ENCODE measurements around the gene SLTM. TPM values are rescaled to one million over a fixed set of nuclear protein-coding genes. Genes with fewer than 3 reads are reported as not detected.
A peak's percentile ranks its signal among the peaks of the same experiment; 100 is the strongest.
"Not testable (repeated sequence)": the region's sequence is repeated elsewhere in the genome, so short reads cannot be mapped to it uniquely, and the experiment has no call there.

The SLTM gene
- total RNA-seq: 81.7 and 84.6 TPM in 2 replicates

DNA sequence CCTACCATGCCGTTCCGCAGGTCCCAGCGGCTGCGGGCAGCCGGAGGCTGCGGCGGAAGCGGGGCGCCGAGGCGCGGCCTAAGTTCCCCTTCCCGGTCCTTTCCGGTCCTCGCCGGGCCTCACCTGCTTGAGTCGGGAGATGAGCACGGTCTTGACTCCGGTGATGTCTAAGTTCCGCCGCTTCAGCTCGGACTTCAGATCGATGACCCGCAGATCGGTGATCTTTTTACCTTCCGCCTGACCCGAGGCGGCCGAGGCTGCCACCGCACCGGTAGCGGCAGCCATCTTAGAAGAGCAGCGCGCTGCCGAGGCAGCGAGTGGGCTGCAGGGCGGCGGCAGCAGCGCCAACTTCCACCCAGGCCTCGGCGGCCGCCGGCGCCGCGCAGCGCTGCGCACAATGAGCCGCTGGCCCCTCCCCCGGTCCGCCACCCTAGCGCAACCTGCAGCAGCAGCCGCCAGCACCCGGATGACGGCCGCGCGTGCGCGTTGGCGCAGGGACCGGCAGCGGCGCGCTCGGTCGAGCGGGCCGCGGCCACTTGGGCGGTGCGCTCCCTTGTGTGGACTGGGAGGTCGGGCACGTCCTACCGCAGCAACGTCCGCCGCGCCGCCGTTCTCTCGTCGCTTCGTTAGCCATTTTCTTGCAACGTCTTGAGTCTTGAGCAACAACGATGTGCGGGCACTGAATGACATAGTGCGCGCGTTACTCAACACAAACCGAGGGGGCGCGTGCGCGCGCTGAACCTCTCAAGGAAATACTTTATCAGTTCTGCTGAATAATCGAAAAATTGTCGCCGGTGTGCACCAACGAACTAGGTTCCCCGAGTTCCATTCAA, at the start of gene SLTM:
Gene SLTM (minus strand): TSS at position 399 of the 833 bp plus-strand sequence. CDS start 114 bp downstream, at position 285.
- peak; percentile 96 for DNase-seq

DNA sequence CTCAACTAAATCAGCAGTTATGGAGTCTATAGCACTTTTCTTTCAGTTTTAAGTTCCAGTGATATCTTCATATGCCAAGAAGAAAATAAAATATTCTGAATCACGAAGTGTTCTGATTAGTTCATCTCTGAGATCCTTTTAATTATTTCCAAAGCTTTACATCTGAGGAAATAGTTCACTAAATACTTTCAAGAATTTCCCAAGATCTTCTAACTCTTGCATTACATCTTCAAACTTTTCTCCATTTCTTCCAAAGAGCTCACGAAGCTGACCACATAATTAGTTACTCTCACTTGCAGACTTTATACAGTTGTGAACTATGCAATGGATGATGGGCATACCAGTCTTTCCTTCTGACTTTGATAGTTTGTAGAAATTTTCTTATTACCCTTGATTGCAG, 49.8 kb upstream of the SLTM start:
- DNase-seq: no peak

DNA sequence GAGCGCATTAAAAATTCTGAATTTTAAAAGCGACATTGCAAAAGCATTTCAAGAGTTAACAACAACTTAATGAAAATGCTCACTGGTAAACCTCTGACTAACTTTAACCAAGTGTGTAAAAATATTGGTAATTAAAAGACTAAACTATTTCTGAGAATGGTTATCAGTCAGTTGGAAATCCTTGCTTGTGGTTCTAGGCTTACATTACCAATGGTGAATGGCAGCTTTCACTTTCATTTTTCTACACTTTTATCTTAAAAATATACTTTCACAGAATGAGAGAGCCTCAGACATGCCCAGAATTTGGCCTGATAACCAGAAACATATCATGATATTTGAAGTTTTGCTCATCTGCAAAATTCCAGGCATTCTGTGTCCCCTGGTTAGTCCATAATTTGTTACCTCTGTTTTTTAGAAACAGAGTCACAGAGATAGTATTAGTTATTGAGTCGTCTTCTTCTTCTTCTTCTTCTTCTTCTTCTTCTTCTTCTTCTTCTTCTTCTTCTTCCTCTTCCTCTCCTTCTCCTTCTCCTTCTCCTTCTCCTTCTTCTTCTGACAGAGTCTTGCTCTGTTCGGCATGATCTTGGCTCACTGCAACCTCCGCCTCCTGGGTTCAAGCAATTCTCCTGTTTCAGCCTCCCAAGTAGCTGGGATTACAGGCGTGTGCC, 48.5 kb upstream of the SLTM start:
- DNase-seq: no peak

DNA sequence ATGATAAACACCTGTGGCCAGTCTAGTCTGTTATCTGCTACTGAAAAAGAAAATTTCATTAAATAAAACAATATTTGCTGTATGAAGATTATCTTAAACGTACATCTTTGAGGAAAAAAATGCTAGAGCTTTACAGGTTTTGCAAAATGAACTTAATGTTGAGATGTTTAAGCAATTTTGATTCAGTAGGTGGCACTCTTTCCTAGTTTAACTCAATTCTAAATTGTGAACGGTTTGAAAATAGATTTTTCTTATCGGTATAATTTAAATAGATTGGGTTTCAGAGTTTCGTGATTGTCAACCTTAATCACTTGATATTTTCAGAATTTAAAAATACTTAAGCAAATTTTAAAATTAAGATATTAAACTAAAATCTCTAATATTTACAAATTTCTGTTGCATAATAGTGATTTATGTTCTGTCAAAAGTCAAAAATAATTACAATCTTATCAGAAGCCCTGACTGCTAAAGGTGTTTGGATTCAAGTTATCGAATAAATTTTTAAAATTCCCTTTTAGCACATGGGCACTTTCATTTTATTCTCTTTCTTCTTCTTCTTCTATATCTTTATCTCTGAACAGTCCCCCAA, 47.0 kb upstream of the SLTM start:
- DNase-seq: peak; percentile 67

DNA sequence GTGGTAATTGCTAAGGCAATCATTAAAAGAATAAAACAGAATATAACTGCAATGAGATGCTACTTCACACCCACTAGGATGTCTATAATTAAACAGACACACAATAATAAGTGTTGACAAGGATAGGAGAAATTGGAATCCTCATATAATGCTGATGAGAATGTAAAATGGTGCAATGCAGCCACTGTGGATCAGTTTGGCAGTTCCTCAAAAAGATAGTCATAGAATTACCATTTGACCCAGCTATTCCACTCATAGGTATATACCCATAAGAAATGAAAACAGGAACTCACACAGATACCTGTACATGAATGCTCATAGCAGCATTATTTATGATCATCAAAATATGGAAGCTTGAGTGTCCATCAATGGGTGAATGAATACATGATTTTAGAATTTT, 44.4 kb upstream of the SLTM start:
- DNase-seq: no peak

DNA sequence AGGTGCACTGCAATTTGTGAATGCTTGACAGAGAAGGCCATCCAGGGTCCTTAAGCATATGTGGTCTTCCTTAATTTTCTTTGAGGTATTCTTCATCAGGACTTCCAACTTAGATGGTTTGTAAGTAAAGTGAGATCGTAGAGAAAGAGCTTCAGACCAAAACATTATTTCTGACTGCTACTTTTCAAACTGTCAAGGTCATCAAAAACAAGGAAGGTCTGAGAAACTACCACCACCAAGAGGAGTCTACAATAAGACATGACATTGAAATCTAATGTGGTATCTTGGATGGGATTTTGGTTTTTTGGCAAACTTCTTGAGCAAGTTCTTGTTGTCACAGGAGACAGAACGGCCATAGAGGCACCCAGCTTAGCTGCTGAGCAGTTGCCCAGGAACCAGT, 34.0 kb upstream of the SLTM start:
- no peak for DNase-seq

DNA sequence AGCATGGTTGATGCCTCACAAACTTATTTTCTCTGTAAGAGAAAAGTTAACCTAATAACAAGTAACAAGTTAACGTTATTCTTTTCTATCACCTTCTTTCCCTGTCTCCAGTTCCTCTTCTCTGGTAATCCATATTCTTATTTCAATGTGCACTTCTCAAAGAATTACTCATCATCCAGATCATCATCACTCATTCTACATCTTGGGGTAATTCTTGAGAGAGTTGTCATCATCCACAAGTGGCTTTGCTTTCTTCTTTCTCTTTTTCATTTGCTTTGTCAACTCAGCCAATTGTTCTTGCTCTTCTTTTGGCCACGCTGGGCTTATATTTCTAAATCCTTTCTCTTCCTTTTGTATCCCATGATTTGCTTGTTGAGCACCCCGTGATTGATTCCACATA, 33.2 kb upstream of the SLTM start:
- no peak for DNase-seq

DNA sequence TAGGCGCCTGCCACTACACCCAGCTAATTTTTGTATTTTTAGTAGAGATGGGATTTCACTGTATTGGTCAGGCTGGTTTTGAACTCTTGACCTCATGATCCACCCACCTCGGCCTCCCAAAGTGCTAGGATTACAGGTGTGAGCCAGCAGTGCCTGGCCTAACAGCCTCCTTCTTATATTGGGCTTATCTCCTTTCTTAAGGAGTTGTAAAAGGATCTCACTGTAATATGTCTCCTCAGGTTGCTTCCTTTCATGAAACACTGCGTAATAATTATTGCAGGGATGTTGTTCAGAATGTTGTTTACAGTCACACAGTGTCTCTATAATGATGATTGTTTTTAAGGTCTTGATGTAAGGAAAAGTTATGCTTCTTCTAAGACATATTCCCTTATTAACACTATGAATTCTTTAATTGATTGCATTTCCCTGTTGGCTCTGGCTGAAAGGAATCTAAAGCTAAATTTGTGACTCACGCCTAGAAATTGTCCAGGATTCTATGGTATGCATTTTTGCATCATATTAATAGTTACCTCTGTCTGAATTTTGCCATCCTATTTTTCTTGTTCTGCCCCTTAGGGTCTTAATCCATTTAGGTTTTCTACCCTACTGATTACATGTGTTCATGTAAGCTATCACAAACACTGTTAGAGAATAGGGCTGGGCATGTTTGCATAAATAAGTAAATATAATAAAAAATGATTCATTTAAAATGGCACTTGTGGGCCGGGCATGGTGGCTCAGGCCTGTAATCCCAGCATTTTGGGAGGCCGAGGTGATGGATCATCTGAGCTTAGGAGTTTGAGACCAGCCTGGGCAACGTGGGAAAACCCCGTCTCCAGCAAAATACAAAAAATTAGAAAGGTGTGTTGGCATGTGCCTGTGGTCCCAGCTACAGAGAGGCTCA, 29.4 kb upstream of the SLTM start:
- DNase-seq: no peak

DNA sequence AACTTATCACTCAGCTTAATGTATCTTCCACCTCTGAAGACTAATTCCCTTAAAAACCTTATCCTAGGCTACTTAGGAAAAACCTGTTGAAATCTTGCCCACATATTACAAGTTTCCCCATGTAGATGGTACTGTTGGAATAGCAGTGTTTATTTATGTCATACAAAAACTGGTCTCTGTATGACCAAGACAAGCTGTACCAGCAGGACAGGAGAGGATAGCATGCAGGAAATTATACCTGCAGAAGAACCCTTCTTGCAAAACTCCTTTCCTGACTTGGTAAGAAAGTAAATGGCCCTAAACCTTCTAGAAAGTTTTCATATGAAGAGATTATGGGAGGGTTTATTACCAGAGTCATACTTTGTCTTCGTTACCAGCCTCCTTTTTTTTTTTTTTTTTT, 28.7 kb upstream of the SLTM start:
- DNase-seq: no peak

DNA sequence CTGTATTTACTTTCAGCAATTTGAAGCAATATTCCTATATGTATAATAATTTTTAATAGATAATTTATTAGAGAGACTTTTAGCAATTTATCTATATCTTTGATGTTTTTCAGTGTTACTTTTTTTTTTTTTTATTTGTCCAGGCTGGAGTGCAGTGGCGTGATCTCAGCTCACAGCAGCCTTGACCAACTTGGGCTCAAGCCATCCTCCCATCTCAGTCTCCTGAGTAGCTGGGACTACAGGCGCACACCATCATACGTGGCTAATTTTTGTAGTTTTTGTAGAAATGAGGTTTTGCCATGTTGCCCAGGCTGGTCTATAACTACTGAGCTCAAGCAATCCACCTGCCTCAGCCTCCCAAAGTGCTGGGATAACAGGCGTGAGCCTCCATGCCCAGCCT, 25.3 kb upstream of the SLTM start:
- no peak for DNase-seq

DNA sequence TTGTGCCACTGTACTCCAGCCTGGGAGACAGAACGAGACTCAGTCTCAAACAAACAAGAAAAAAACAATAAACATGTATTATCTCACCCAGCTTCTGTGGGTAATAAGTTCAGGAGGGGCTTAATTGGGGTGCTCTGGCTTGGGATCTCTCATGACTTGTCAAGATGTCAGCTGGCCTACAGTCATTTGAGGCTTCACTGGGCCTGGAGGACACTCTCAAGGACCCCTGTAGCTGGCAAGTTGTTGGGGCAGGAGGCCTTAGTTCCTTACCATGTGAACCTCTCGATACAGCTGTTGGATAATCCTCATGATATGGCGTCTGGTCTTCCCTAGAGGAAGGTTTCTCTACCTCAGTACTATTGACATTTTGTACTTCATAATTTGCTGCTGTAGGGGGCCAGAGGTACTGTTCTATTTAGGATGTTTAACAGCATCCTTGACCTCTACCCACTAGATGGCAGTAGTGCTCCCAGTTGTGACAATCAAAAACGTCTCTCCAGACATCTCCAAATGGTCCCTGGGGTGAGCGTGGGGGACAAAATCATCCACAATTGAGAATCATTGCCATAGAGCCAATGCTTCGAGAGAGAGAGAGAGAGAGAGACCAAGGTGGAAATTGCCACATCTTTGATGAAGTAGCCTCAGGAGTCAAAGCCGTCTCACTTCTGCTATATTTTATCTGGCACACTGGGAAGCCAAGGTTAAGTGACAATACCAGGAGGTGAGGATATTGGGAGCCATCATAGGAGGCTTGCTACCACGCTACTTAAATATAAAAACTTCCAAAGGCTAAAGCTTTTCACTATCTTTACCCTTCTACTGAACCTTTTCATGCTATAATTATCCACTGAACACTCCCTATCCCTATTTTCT, 23.9 kb upstream of the SLTM start:
- peak; percentile 81 for DNase-seq

DNA sequence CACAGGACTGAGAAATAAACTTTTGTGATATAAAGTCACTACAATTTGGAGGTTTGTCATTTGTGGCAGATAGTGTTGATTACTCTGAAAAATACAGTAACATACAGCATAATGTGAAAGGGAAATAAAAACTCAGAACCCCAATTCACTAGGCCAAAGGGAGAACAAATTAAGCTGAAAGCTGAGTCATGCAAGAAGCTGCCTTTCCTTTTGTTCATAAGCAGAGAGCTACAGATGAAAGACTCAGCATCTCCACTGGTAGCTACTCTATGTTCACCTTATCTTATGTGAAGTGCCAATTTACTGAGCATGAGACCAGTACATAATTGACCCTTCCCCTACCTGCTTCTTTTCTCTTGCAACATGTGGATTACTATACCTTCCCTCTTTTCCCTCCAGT, 19.3 kb upstream of the SLTM start:
- peak; percentile 39 for DNase-seq

DNA sequence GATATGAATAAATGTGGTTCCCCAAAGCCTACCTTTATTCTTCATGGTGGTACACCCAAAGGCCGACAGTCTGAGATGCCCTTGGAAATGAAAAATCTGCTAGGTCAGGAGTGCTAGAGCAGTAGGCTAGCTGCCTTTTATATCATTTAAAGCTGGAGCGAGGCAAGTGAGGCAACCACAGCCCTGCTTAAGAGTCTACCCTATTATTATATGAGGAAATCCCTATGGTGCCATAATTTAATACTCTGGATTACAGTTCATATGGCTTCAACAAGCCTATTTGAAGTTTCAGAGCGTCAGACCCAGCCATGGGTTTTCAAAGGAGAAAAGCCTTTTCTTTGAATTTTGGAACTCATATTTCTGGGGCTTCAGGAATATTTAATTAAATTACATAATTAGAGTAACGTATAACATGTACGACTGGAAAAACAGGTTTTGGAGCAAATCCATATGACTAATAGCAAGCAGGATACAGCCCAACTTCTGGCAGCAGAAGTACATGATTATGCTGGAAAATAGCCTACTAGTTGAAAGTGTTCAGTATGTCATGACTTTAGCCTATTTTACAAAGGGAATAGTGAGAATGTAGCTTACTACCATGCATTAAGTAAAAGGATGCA, 18.0 kb upstream of the SLTM start:
- peak; percentile 82 for DNase-seq

DNA sequence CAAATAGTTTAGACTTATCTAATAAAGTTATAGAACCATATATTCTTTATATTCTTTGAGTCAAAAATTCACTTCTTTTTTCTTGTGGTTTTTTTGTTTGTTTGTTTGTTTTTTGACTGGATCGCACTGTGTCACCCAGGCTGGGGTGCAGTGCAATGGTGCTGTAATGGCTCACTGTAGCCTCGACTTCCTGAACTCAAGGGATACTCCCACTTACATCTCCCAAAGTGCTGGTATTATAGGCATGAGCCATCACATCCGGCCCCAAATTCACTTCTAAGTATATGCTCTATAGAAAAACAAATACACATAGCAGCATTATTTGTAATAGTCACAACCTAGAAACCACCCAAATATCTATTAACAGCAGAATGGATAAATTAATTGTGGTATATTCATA, 13.7 kb upstream of the SLTM start:
- peak; percentile 35 for DNase-seq

DNA sequence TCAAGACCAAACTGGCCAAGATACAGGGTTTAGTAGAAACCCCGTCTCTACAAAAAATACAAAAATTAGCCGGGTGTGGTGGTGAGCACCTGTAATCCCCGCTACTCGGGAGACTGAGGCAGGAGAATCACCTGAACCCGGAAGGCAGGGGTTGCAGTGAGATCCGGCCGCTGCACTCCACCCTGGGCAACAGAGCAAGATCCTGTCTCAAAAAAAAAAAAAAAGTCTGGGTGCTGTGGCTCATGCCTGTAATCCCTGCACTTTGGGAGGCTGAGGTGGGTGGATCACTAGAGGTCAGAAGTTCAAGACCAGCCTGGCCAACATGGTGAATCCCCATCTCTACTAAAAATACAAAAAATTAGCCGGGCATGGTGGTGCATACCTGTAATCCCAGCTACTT, 1.5 kb upstream of the SLTM start:
- DNase-seq: not testable (repeated sequence)

DNA sequence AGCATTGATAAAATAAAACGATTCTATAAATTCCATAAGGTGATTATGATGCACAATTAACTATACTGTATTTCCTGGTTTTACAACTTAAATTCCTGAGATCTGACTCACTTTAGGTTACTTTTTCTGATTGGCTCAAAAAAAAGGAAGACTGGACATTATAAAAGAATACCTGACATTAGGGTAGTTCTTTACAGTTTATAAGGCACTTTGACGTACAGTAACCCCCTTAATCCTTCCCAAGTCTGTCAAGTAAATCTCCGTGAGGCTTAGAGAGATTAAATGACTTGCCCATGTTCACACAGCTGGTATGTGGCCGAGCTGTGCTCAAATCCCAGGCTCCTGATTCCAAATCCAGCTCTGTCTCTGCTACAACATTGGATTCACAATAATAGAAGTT, 1.0 kb upstream of the SLTM start:
- no peak for DNase-seq

DNA sequence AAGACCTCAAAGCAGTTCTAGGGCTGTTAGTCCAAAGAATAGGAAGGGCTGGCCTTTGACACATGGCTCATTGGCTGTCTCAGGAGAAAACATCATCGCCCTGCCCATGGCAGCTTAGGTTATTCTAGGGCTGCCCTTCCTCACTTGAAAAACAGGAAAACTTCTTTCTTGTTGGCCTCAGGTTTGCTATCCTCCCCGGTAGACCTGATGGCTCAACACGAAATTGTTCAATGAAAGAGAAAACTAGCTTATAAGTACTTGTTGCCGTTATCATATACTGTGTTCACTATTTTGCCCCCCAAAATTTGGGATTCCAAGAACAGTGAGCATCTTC, 602 bp upstream of the SLTM start:
- no peak for DNase-seq

DNA sequence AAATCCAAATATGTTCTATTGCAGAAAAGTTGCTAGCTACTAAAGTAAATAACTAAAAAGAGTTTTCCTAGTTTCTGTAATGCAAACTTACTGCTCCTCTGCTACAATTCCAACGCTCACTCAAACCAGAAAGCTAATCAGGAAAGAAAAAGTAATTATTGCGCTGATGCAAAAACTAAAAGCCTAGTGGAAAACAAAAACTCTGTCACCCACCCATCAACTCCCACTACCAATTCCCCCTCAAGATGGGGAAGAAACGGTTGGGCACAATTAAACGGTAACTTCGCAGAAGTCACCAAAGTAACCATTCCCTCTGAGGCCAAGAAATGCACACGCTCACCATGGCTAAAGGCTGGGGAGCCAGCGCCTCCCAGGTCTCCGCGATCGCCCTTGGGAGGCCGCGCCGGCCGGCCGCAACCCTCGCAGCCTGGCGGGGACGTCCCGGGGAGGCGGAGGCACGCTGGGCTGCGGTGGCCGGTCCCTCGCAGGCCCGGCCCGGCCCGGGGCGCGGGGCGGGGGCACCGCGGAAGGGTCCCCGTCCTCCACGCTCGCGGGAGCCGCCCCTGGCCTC, 684 bp downstream of the SLTM start:
- peak; percentile 55 for DNase-seq

DNA sequence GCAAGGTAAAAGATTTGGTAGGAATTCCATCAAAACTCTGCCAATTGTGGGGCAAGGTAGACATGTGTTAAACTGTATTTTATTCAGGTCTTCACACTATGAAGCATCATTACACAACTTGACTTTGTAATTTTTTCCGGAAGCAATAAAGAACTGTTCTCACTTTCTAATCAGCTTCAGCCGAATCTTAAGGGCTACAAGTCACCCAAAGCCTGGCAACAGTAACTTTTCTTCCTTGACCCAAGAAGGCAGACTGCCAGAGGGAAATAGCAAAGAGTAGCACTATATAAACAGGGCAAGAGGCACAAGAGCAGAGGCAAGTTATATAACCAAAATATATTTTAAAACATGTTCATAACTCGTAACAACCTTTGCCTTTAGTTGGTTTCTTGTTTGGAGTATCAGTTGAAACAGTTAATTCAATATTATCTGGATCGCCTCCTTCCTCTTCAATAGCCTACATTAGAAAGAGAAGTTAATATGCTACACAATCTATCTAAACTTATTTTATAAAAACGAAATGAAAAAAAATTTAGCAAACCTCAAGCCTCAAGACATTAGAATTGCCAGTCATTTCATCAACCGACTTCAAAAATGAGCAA, 1.4 kb downstream of the SLTM start:
- peak; percentile 52 for DNase-seq

DNA sequence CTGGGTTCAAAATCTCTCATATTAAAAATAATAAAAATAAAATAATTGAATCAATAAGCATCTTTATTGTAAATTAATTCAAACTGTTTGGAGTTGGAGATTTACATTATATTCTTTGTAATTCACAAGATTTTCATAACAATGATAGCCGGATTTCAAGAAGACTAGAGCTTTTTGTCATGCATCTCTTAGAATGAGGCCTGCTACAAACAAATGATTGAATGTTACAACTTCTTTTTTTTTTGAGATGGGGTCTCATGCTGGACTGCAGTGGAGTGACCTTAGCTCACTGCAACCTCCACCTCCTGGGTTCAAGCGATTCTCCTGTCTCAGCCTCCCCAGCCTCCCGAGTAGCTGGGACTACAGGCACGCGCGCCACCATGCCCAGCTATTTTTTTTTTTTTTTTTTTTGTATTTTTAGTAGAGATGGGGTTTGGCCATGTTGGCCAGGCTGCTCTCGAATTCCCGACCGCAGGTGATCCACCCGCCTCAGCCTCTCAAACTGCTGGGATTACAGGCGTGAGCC, 3.5 kb downstream of the SLTM start:
- DNase-seq: no peak
